HUDEP-2 (cell line): ENCODE results near the gene PTK6.
"Not testable (repeated sequence)": the region's sequence is repeated elsewhere in the genome, so short reads cannot be mapped to it uniquely, and the experiment has no call there.

Source experiments
- DNase-seq, 76 experiments: peaks; one replicate each; lab custom pipeline; 2025; ENCODE audit not compliant: unreplicated experiment in 76 of 76; lab: John Stamatoyannopoulos, UW

PTK6 gene

GRCh38 chr20:63484651-63485403 lies 52.3 kb downstream of the PTK6 start:
- no peak for DNase-seq

- DNase-seq = no peak
Observed at GRCh38 chr20:63484236-63484635, 52.9 kb downstream of the PTK6 start.

- no peak for DNase-seq
Observed at GRCh38 chr20:63483834-63484233, 53.3 kb downstream of the PTK6 start.

DNA sequence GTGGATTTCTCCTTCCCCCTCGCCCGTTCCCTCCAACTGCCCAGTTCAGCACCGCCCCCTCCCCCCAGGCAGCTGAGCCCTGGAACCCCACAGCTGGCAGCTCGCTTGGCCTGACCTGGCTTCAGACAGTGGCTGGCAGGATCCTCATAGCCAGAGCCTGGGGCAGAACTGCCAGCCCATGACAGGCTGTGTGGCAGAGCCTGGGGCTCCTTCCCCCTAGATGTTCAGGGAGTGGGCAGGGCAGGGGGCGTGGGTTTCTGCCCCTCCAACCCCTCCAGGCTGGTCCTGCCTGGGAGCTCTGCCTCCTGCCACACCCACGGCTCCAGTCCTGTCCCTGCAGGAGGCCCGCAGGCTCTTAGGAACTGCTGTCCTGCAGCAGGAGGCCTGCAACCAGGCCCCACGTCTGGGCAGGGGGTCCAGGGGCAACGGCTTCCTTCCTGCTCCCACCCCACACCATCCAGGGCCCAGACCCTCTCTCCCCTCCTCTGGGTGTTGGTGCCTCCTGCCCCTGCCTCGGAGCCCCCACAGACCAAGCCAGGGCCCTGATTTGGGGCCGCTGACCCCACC lies 55.1 kb downstream of the PTK6 start:
- DNase-seq = no peak

- DNase-seq = no peak
Observed at GRCh38 chr20:63481503-63481902, 55.7 kb downstream of the PTK6 start.

DNA sequence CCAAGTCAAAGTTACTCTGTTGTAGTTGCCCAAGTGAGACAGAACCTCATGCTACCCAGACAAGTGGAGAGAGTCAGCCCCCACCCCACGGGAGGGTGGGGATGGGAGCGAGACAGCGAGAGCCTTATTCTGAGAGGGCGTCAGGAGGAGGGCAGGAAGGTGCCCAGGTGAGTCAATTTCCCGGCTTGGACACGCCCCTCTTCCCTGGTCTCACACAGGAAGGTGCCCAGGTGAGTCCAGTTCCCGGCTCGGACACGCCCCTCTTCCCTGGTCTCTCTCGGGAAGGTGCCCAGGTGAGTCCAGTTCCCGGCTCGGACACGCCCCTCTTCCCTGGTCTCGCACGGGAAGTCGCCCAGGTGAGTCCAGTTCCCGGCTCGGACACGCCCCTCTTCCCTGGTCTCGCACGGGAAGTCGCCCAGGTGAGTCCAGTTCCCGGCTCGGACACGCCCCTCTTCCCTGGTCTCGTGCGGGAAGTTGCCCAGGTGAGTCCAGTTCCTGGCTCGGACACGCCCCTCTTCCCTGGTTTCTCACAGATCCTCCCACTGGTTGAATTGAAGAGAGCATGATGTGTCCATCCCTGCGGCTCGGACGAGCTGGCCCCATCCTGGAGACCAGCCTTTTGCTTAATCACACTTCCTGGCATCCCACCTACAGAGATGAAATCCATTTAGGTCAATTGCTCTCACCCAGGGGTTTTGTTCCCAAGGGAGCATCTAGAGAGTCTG lies 57.3 kb downstream of the PTK6 start:
- not testable (repeated sequence) for DNase-seq

DNA sequence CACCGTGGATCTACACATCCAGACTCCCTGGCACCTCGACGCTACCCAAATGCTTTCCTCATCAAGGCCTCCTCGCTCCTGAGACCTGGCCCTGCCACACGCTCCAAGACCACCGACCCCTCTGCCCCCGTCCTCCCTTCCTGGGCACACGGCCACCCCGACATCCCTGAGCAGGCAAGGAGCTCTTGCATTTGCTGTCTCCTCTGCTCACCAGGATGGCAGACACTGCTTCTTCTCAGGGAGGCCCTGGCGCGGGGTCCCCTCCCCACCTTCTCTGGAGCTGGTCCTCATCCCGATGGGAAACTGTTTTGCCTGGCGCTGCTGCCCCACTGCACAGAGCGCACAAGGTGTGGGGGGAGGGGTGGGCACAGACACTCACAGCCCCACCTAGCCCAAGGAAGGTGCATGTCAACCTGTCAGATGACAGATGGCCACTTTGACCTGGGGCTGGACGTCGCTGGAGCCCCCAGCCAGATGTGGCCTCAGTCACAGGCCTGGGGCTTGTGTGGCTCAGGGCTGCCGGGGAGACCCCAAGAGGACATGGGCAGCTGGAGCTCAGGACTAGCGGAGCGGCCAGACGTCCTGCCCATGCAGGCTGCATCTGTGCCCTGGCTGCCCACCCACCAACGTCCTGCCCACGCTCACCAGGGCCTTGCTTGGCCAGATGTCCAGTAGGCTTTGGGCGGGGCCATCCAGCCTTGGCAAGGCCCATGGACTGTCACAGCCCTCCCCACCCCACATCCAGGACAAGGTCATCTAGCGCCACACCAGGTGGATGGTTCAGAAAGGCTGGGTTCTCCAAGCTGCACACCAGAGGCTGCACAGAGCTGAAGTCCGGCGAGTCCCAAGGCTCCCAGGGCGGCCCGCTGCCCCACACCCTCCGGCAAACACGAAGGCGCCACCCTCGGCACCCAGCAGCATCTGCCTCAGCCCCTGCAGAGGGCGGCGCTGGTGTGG lies 58.6 kb downstream of the PTK6 start:
- DNase-seq = peak in 1 of 76 experiments; percentile 8
